GM12891 (cell line): ENCODE data around the gene RABIF.

Experiments used
- POLR2A ChIP-seq: IDR thresholded peaks from 2 replicates; pipeline ENCODE4 v1.6.1; 2011; ENCODE audit warnings: low read depth, low read length, control low read depth
- POLR2AphosphoS5 ChIP-seq: IDR thresholded peaks from 2 replicates; pipeline ENCODE4 v1.6.1; 2011; ENCODE audit warnings: low read depth, low read length, control low read depth
- SPI1 ChIP-seq: IDR thresholded peaks from 2 replicates; pipeline ENCODE4 v1.6.1; 2011; ENCODE audit warnings: low read depth, low read length, control low read depth
- TAF1 ChIP-seq: IDR thresholded peaks from 2 replicates; pipeline ENCODE4 v1.6.1; 2011; ENCODE audit warnings: low read depth, low read length, control low read depth

DNA sequence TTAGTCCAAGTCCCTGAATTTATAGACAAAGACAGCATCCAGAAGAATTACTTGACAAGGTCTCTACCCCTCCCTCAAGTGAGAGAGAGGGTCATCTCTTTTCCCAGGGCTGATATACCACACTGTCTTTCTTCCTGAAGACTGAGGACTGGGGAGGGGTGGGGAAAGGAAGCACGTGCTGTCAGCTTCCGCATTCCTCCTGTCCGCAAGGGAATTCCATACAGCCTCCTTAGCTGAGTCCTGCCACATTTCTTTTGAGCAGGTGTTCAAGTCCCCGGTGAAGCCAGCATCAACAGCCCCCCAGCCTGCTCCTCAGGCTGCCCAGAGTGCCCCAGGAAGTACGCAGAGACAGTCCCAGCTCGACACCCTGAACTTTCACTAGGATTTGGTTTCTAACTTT is 44.0 kb downstream of the RABIF start:
- TF ChIP-seq POLR2A (no peak), POLR2AphosphoS5 (no peak), TAF1 (no peak), SPI1 (no peak)
